Measurements from ENCODE around the gene UBA1.

The UBA1 gene

GRCh38 chrX:47214435-47215077 is 20.9 kb downstream of the UBA1 start:
- no peak for DNase-seq

- DNase-seq, result no peak
These were observed 21.8 kb downstream of the UBA1 start for GRCh38 chrX:47215291-47215900.

- no peak for DNase-seq
These were observed 22.8 kb downstream of the UBA1 start for GRCh38 chrX:47216393-47216925.

- peak; percentile 66 to 76 (median 67) for DNase-seq
These were observed 23.7 kb downstream of the UBA1 start for GRCh38 chrX:47217121-47217851.

GRCh38 chrX:47217852-47218279 is 24.2 kb downstream of the UBA1 start:
- peak; percentile 95 to 97 (median 96) for DNase-seq

- DNase-seq, result peak; percentile 78 to 85 (median 80)
These were observed 24.8 kb downstream of the UBA1 start, which contains the start of gene CDK16 for GRCh38 chrX:47218280-47218919. TSS of gene CDK16 (plus strand) at chrX:47218681. CDS start at chrX:47223558, 4,877 bp downstream.

GRCh38 chrX:47218920-47219815 is 25.5 kb downstream of the UBA1 start:
- peak; percentile 55 to 82 (median 58) for DNase-seq

GRCh38 chrX:47221756-47222155 is 28.1 kb downstream of the UBA1 start:
- DNase-seq, result no peak

- DNase-seq, result no peak
These were observed 29.2 kb downstream of the UBA1 start for GRCh38 chrX:47222751-47223350.

- no peak for DNase-seq
These were observed 30.0 kb downstream of the UBA1 start for GRCh38 chrX:47223476-47224250.

GRCh38 chrX:47224266-47224895 is 30.8 kb downstream of the UBA1 start:
- no peak for DNase-seq

- no peak for DNase-seq
These were observed 31.3 kb downstream of the UBA1 start for GRCh38 chrX:47224896-47225290.

GRCh38 chrX:47226071-47226470 is 32.4 kb downstream of the UBA1 start:
- DNase-seq, result no peak

- DNase-seq, result no peak
These were observed 33.1 kb downstream of the UBA1 start for GRCh38 chrX:47226531-47227333.

- DNase-seq, result no peak
These were observed 33.6 kb downstream of the UBA1 start for GRCh38 chrX:47227334-47227583.

- no peak for DNase-seq
These were observed 35.1 kb downstream of the UBA1 start for GRCh38 chrX:47228550-47229270.

GRCh38 chrX:47229427-47229826 is 35.8 kb downstream of the UBA1 start:
- DNase-seq, result no peak

GRCh38 chrX:47230136-47230868 is 36.7 kb downstream of the UBA1 start:
- DNase-seq, result no peak
